Glutamatergic neuron (in vitro differentiated cells): Measurements from ENCODE around the gene RANBP17. TPM values are rescaled to one million over a fixed set of nuclear protein-coding genes. Genes with fewer than 3 reads are reported as not detected.

Experiments
- DNase-seq: peaks from one replicate; pipeline ENCODE4 v3.0.0; 2022
- H3K27ac Mint-ChIP-seq: one replicate; pipeline ENCODE4 v1.8.0; 2020; ENCODE audit warnings: mild to moderate bottlenecking, mixed read lengths, inconsistent platforms; ENCODE audit not compliant: unreplicated experiment
- H3K27me3 Mint-ChIP-seq: one replicate; pipeline ENCODE4 v1.8.0; 2020; ENCODE audit warnings: mild to moderate bottlenecking, moderate library complexity, mixed read lengths, inconsistent platforms; ENCODE audit not compliant: unreplicated experiment
- H3K36me3 Mint-ChIP-seq: one replicate; pipeline ENCODE4 v1.8.0; 2020; ENCODE audit warnings: mild to moderate bottlenecking, mixed read lengths, inconsistent platforms; ENCODE audit not compliant: unreplicated experiment
- H3K4me1 Mint-ChIP-seq: one replicate; pipeline ENCODE4 v1.8.0; 2020; ENCODE audit warnings: mild to moderate bottlenecking, low read depth, mixed read lengths, inconsistent platforms; ENCODE audit not compliant: unreplicated experiment
- H3K4me3 Mint-ChIP-seq: one replicate; pipeline ENCODE4 v1.8.0; 2020; ENCODE audit warnings: mild to moderate bottlenecking, mixed read lengths, inconsistent platforms; ENCODE audit not compliant: unreplicated experiment
- H3K9me3 Mint-ChIP-seq: one replicate; pipeline ENCODE4 v1.8.0; 2020; ENCODE audit warnings: mild to moderate bottlenecking, moderate library complexity, mixed read lengths, inconsistent platforms; ENCODE audit not compliant: unreplicated experiment
- long read RNA-seq: library from polyadenylated mRNA; unstranded; transcript quantifications from one replicate; pipeline ENCODE4 v2.0.0, GENCODE V29; 2020; ENCODE audit not compliant: unreplicated experiment
- total RNA-seq: library from RNA; stranded (reverse); fragmentation: NEBNext Ultra II Directional; extraction: Animal tissue kit (Norgen Biotek cat#: 25700); gene quantifications from one replicate; pipeline ENCODE4 v1.2.1, GENCODE V29; 2021; ENCODE audit not compliant: unreplicated experiment
- TF ChIP-seq, protein P1 (sequence below): fragments of 200-600 bp; sonication (generic); IDR thresholded peaks from one replicate; pipeline ENCODE4 v1.5.0; 2021; ENCODE audit not compliant: partially characterized antibody, unreplicated experiment

The RANBP17 gene
- 25.7 TPM for total RNA-seq
- long read RNA-seq, partial matches to known transcripts: 0 of 3 reads
- long read RNA-seq, other reads (novel, unspliced or antisense): 2 of 3 reads

DNA sequence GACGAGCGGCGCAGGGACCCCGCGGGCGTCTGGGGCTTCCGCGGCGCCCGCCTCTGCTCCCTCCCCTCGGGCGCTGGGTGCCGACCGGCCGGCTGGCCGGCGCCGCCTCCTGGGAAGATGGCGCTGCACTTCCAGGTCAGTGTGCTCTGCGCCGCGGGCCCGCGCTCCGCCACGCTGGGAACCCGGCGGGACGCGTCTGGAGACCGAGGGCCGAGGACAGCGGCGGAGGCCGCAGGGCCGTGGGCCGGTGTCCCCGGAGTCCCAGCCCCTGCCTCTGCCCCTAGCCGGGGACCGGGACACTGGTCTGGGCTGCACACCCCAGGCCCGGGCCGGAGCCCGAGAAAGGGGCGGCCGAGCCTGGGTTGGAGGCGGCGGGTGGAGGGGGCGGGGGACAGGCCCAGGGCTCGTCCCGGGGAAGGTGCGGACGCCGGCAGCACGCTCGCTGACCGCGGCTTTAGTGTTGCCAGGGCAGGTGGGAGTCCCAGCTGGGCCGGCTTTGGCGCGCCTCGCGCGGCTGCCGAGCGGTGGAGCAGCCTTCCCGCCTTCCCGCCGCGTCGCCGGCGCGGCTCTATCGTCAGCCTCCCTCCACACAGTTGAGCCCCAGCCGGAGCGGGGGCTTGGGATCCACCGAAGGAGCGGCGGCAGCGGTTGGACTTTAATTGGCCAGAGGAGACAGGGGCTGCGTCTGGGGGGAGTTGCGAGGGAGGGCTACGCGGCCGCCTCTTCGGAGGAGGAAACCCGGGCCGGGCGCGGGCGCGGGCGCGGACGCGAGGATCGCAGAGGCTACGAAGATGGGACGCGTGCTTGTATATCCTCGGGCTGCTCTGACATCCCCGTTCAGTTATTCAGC, at the start of gene RANBP17:
Gene RANBP17, plus strand, starts transcription at position 102 of the 850 bp plus-strand sequence.
- TF ChIP-seq, protein P1, sequence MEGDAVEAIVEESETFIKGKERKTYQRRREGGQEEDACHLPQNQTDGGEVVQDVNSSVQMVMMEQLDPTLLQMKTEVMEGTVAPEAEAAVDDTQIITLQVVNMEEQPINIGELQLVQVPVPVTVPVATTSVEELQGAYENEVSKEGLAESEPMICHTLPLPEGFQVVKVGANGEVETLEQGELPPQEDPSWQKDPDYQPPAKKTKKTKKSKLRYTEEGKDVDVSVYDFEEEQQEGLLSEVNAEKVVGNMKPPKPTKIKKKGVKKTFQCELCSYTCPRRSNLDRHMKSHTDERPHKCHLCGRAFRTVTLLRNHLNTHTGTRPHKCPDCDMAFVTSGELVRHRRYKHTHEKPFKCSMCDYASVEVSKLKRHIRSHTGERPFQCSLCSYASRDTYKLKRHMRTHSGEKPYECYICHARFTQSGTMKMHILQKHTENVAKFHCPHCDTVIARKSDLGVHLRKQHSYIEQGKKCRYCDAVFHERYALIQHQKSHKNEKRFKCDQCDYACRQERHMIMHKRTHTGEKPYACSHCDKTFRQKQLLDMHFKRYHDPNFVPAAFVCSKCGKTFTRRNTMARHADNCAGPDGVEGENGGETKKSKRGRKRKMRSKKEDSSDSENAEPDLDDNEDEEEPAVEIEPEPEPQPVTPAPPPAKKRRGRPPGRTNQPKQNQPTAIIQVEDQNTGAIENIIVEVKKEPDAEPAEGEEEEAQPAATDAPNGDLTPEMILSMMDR: no peak
- H3K4me1 Mint-ChIP-seq: peaks cover 3% of the 10 kb centered on the region
- H3K27ac Mint-ChIP-seq: peak within 1 kb of the TSS; percentile 7
- DNase-seq: peak; percentile 89
- peaks cover 6% of the 10 kb centered on the region for H3K27me3 Mint-ChIP-seq
- H3K4me3 Mint-ChIP-seq: peak within 1 kb of the TSS; percentile 81
- H3K36me3 Mint-ChIP-seq: peaks cover 24% of the 10 kb centered on the region
- H3K9me3 Mint-ChIP-seq: peaks cover 13% of the 10 kb centered on the region

DNA sequence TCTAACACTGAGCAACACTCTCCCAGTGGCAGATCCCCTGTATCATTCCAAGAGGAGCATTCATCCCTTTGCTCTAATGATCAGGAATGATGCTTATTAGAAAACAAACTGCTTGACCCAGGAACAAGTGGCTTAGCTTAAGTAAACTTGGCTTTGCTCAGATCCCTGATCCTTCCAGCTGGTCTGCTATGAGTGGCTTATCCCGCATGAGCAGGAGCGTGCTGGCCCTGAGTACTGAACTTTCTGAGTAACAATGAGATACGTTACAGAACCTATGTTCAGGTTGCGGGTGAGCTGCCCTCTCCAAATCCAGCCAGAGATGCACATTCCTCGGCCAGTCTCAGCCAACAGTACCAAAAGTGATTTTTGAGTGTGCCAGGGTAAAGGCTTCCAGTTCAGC, 48.6 kb upstream of the RANBP17 start:
- H3K27ac Mint-ChIP-seq: no peak overlapping the region
- no peak overlapping the region for H3K4me3 Mint-ChIP-seq
- no peak for DNase-seq
- peaks cover 2% of the 10 kb centered on the region for H3K9me3 Mint-ChIP-seq
- TF ChIP-seq, protein P1: no peak
- peaks cover 1% of the 10 kb centered on the region for H3K27me3 Mint-ChIP-seq
- no peaks in the 10 kb centered on the region for H3K4me1 Mint-ChIP-seq
- no peaks in the 10 kb centered on the region for H3K36me3 Mint-ChIP-seq

GRCh38 chr5:170817195-170817594, 44.6 kb upstream of the RANBP17 start:
- Mint-ChIP-seq H3K4me1 (no peaks in the 10 kb centered on the region), H3K27ac (no peak overlapping the region), H3K9me3 (peaks cover 2% of the 10 kb centered on the region), H3K27me3 (peaks cover 1% of the 10 kb centered on the region), H3K36me3 (no peaks in the 10 kb centered on the region), H3K4me3 (no peak overlapping the region)
- DNase-seq: no peak
- TF ChIP-seq, protein P1: no peak

- no peak for DNase-seq
- H3K9me3 Mint-ChIP-seq: peaks cover 2% of the 10 kb centered on the region
- no peak overlapping the region for H3K4me3 Mint-ChIP-seq
- no peaks in the 10 kb centered on the region for H3K36me3 Mint-ChIP-seq
- H3K4me1 Mint-ChIP-seq: no peaks in the 10 kb centered on the region
- TF ChIP-seq, protein P1: no peak
- H3K27me3 Mint-ChIP-seq: peaks cover 1% of the 10 kb centered on the region
- H3K27ac Mint-ChIP-seq: no peak overlapping the region
Observed at GRCh38 chr5:170818232-170818631, 43.6 kb upstream of the RANBP17 start.

DNA sequence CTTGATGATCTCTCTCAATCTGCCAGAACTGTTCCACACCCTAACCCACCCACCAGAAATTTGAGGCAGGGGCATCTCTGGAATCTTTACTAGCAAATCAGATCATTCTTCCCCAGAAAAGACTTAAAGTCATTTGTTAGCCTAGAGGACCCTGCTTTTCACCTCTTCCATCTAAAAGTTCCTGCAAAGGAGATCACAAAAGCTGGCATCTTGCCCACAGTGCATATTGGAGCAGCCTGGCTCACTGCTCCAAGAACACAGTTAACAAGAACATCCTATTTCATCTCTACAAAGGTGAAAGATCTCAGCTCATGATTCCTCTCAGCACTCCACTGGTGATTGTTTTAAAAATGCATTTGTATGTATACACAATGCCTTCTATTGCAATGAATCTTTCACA, 42.0 kb upstream of the RANBP17 start:
- Mint-ChIP-seq H3K36me3 (no peaks in the 10 kb centered on the region), H3K4me1 (no peaks in the 10 kb centered on the region), H3K27ac (no peak overlapping the region), H3K9me3 (no peaks in the 10 kb centered on the region), H3K27me3 (peaks cover 1% of the 10 kb centered on the region), H3K4me3 (no peak overlapping the region)
- TF ChIP-seq, protein P1: no peak
- DNase-seq: no peak
